HEK293T (cell line): Measurements from ENCODE around the gene LHX6.

Experiments used
- CTBP1 ChIP-seq: fragments of 450-650 bp; IDR thresholded peaks from 2 replicates; pipeline ENCODE4 v1.6.1; 2016; ENCODE audit warnings: borderline replicate concordance
- ELF4 ChIP-seq: fragments of 450-650 bp; IDR thresholded peaks from 2 replicates; pipeline ENCODE4 v1.6.1; 2017; ENCODE audit warnings: antibody characterized with exemption
- HDGF ChIP-seq: fragments of 450-650 bp; IDR thresholded peaks from 2 replicates; pipeline ENCODE4 v1.6.1; 2017; ENCODE audit warnings: antibody characterized with exemption, borderline replicate concordance
- L3MBTL2 ChIP-seq: fragments of 450-650 bp; conservative IDR thresholded peaks from 2 replicates; pipeline ENCODE4 v1.6.1; 2016; ENCODE audit warnings: mild to moderate bottlenecking
- LEF1 ChIP-seq: fragments of 450-650 bp; IDR thresholded peaks from 2 replicates; pipeline ENCODE4 v1.6.1; 2017; ENCODE audit warnings: mild to moderate bottlenecking, borderline replicate concordance
- NFRKB ChIP-seq: fragments of 450-650 bp; IDR thresholded peaks from 2 replicates; pipeline ENCODE4 v1.6.1; 2016; ENCODE audit warnings: mild to moderate bottlenecking, moderate library complexity
- SP1 ChIP-seq: fragments of 450-650 bp; IDR thresholded peaks from 2 replicates; pipeline ENCODE4 v1.6.1; 2017

DNA sequence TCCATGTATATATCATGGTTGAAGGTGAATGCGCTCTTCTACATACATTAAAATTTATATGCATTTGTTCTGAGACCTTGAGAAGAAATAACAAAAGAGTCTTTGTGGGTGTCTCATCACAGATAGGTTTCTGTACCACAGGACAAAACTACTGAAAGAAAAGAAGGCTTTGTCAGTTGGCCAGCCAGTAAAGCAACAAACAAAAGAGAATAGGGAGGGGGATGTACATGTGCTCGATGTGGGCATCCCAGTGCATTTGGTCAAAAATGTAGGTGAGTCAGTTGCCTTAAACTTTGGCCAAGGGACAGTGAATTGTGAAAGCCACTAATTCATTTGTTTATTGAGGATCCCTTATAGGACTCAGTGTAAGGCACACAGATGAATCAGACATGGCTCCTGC is 22.6 kb upstream of the LHX6 start:
- TF ChIP-seq L3MBTL2 = no peak
- TF ChIP-seq HDGF = no peak
- no peak for TF ChIP-seq ELF4
- no peak for TF ChIP-seq LEF1
- TF ChIP-seq CTBP1 = no peak
- TF ChIP-seq SP1 = no peak
- TF ChIP-seq NFRKB = no peak
